Spleen (tissue), 7 donors: ENCODE results near the gene SLIT3.

Experiments used
- POLR2A ChIP-seq, 3 donors: fragments of 450-650 bp; IDR thresholded peaks; one replicate each; pipeline ENCODE4 v1.5.1; 2017; ENCODE audit warnings: antibody characterized with exemption in 3 of 3, mild to moderate bottlenecking in 1 of 3
- TF ChIP-seq, protein P1 (sequence below), 11 experiments: fragments of 200-600 bp in 7 of 11; fragments of 450-650 bp in 4 of 11; sonication (generic) in 4 of 11; IDR thresholded peaks in 8 of 11; conservative IDR thresholded peaks in 3 of 11; 1 replicate in 7 of 11; 2 replicates in 4 of 11; pipeline versions ENCODE4 v1.4.0 to v1.8.0; 2016 to 2021; ENCODE audit warnings: antibody characterized with exemption in 11 of 11, inconsistent platforms in 4 of 11, mild to moderate bottlenecking in 1 of 11
- donor health status: DM: no; HTN: no; CAD: no; lungs with moderate emphysema.
- donor health status: DM: no; HTN: no; CAD: no.
- donor health status: DM: no; HTN: no; CAD: no.

DNA sequence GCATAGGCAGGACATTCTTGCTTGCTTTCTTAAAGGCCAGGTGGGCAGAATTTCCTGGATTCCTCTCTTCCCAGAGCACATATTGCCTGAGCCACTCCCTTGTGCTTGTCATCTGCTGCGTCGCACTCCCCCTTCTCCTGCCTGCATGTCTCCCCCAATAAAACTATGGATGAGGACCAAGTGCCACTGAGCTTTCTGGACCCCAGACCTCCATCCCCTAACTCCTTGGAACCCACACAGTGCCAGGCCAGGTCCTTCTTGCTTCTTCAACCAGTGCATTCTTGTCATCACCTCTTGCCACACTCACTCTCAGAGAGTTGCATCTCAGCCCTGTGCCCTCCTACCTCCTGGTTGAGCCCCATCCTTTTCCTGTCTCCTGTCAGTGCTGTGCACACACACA, 563.9 kb downstream of the SLIT3 start:
- TF ChIP-seq, protein P1, sequence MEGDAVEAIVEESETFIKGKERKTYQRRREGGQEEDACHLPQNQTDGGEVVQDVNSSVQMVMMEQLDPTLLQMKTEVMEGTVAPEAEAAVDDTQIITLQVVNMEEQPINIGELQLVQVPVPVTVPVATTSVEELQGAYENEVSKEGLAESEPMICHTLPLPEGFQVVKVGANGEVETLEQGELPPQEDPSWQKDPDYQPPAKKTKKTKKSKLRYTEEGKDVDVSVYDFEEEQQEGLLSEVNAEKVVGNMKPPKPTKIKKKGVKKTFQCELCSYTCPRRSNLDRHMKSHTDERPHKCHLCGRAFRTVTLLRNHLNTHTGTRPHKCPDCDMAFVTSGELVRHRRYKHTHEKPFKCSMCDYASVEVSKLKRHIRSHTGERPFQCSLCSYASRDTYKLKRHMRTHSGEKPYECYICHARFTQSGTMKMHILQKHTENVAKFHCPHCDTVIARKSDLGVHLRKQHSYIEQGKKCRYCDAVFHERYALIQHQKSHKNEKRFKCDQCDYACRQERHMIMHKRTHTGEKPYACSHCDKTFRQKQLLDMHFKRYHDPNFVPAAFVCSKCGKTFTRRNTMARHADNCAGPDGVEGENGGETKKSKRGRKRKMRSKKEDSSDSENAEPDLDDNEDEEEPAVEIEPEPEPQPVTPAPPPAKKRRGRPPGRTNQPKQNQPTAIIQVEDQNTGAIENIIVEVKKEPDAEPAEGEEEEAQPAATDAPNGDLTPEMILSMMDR (IDR thresholded peaks at IDR 0.05 in 8 of 11, conservative IDR thresholded peaks at IDR 0.05 in 3 of 11) = no peak
- TF ChIP-seq POLR2A (IDR thresholded peaks at IDR 0.05) = no peak
